ENCODE data around the gene FRMD8. TPM values are rescaled to one million over a fixed set of nuclear protein-coding genes. Genes with fewer than 3 reads are reported as not detected.

Gene FRMD8
- total RNA-seq, 1 donor from 2014 or later = 11.1 TPM

- peak overlapping the region; percentile 64 for H3K4me3 Mint-ChIP-seq (ENCODE audit: unreplicated experiment)
- DNase-seq = no peak
- H3K27me3 Mint-ChIP-seq (ENCODE audit: unreplicated experiment) = peaks cover 3% of the 10 kb centered on the region
- no peak overlapping the region for H3K27ac Mint-ChIP-seq (ENCODE audit: unreplicated experiment)
- TF ChIP-seq CTCF (IDR thresholded peaks at IDR 0.05; ENCODE audit: partially characterized antibody, unreplicated experiment) = no peak
- peaks cover 11% of the 10 kb centered on the region for H3K9me3 Mint-ChIP-seq (ENCODE audit: unreplicated experiment)
- H3K36me3 Mint-ChIP-seq (ENCODE audit: unreplicated experiment) = no peaks in the 10 kb centered on the region
- no peaks in the 10 kb centered on the region for H3K4me1 Mint-ChIP-seq (ENCODE audit: low read depth, unreplicated experiment)
Observed at GRCh38 chr11:65396769-65397745, 10.6 kb downstream of the FRMD8 start.

DNA sequence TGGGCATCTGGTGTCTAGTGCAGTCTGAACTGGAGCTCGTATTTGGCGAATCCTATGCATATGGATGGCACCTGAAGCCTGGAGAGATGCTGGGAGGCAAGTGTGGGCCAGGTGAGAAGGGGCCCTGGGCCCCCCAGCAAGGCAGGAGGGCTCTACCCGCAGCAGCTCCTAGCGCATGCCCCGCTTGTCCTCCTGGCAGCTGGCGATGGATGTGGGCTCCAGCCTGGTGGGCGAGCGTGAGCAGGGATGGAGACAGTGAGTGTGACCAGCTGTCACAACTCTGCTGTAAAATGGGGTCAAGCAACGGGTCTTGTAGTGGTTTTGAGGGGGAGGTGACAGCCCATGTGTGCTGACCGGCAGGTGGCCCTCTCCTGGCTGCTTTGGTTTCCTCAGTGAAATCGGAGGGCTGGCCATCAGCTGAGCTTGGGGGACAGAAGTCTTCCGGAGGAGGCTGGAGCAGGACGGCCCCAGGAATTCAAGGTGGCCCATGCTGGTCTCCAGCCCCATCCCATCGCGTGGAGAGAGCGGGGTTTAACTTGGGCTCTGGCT, 12.0 kb downstream of the FRMD8 start:
- Mint-ChIP-seq H3K4me3 (ENCODE audit: unreplicated experiment) (no peak overlapping the region), H3K36me3 (ENCODE audit: unreplicated experiment) (no peaks in the 10 kb centered on the region), H3K27me3 (ENCODE audit: unreplicated experiment) (peaks cover 2% of the 10 kb centered on the region), H3K27ac (ENCODE audit: unreplicated experiment) (peak overlapping the region; percentile 6), H3K4me1 (ENCODE audit: low read depth, unreplicated experiment) (no peaks in the 10 kb centered on the region), H3K9me3 (ENCODE audit: unreplicated experiment) (peaks cover 11% of the 10 kb centered on the region)
- DNase-seq = no peak
- no peak for TF ChIP-seq CTCF (IDR thresholded peaks at IDR 0.05; ENCODE audit: partially characterized antibody, unreplicated experiment)

GRCh38 chr11:65399249-65399648, 12.8 kb downstream of the FRMD8 start:
- no peak for DNase-seq
- Mint-ChIP-seq H3K4me3 (ENCODE audit: unreplicated experiment) (no peak overlapping the region), H3K27me3 (ENCODE audit: unreplicated experiment) (peaks cover 2% of the 10 kb centered on the region), H3K36me3 (ENCODE audit: unreplicated experiment) (no peaks in the 10 kb centered on the region), H3K4me1 (ENCODE audit: low read depth, unreplicated experiment) (no peaks in the 10 kb centered on the region), H3K27ac (ENCODE audit: unreplicated experiment) (no peak overlapping the region), H3K9me3 (ENCODE audit: unreplicated experiment) (peaks cover 11% of the 10 kb centered on the region)
- no peak for TF ChIP-seq CTCF (IDR thresholded peaks at IDR 0.05; ENCODE audit: partially characterized antibody, unreplicated experiment)

GRCh38 chr11:65399845-65400244, 13.4 kb downstream of the FRMD8 start:
- peaks cover 11% of the 10 kb centered on the region for H3K9me3 Mint-ChIP-seq (ENCODE audit: unreplicated experiment)
- DNase-seq = no peak
- no peaks in the 10 kb centered on the region for H3K36me3 Mint-ChIP-seq (ENCODE audit: unreplicated experiment)
- H3K27me3 Mint-ChIP-seq (ENCODE audit: unreplicated experiment) = peaks cover 2% of the 10 kb centered on the region
- H3K27ac Mint-ChIP-seq (ENCODE audit: unreplicated experiment) = no peak overlapping the region
- H3K4me1 Mint-ChIP-seq (ENCODE audit: low read depth, unreplicated experiment) = no peaks in the 10 kb centered on the region
- TF ChIP-seq CTCF (IDR thresholded peaks at IDR 0.05; ENCODE audit: partially characterized antibody, unreplicated experiment) = no peak
- H3K4me3 Mint-ChIP-seq (ENCODE audit: unreplicated experiment) = no peak overlapping the region

Data from glutamatergic neuron (in vitro differentiated cells).